Measurements from ENCODE around the gene VIPR2.

Gene VIPR2

GRCh38 chr7:159019111-159019510 is 125.6 kb downstream of the VIPR2 start:
- no peak for DNase-seq (ENCODE audit: extremely low read depth, low read depth)

GRCh38 chr7:159017741-159018140 is 126.9 kb downstream of the VIPR2 start:
- TF ChIP-seq CTCF (IDR thresholded peaks at IDR 0.05; ENCODE audit: low read depth, low read length, missing control alignments): no peak
- no peak for DNase-seq (ENCODE audit: extremely low read depth, low read depth)
- no peak overlapping the region for H3K4me3 ChIP-seq (replicated peaks; ENCODE audit: low read depth, low read length)

More at GRCh38 chr7:159019111-159019510, 125.6 kb downstream of the VIPR2 start:
- TF ChIP-seq CTCF (IDR thresholded peaks at IDR 0.05; ENCODE audit: low read depth, low read length, missing control alignments): no peak
- H3K4me3 ChIP-seq (replicated peaks; ENCODE audit: low read depth, low read length): no peak overlapping the region

- no peak for TF ChIP-seq CTCF (IDR thresholded peaks at IDR 0.05; ENCODE audit: low read depth, low read length, missing control alignments)
- DNase-seq (ENCODE audit: extremely low read depth, low read depth): no peak
- no peak overlapping the region for H3K4me3 ChIP-seq (replicated peaks; ENCODE audit: low read depth, low read length)
Measured at GRCh38 chr7:159017210-159017609, 127.5 kb downstream of the VIPR2 start.

- DNase-seq (ENCODE audit: extremely low read depth, low read depth): no peak
- no peak overlapping the region for H3K4me3 ChIP-seq (replicated peaks; ENCODE audit: low read depth, low read length)
- no peak for TF ChIP-seq CTCF (IDR thresholded peaks at IDR 0.05; ENCODE audit: low read depth, low read length, missing control alignments)
Measured at GRCh38 chr7:159016591-159016990, 128.1 kb downstream of the VIPR2 start.

- H3K4me3 ChIP-seq (replicated peaks; ENCODE audit: low read depth, low read length): no peak overlapping the region
- no peak for TF ChIP-seq CTCF (IDR thresholded peaks at IDR 0.05; ENCODE audit: low read depth, low read length, missing control alignments)
- DNase-seq (ENCODE audit: extremely low read depth, low read depth): no peak
Measured at GRCh38 chr7:159015454-159016410, 128.9 kb downstream of the VIPR2 start.

- TF ChIP-seq CTCF (IDR thresholded peaks at IDR 0.05; ENCODE audit: low read depth, low read length, missing control alignments): no peak
- no peak for DNase-seq (ENCODE audit: extremely low read depth, low read depth)
Measured at GRCh38 chr7:159015081-159015453, 129.6 kb downstream of the VIPR2 start.

More at GRCh38 chr7:159015081-159015453, 129.6 kb downstream of the VIPR2 start:
- no peak overlapping the region for H3K4me3 ChIP-seq (replicated peaks; ENCODE audit: low read depth, low read length)

Measured in HFF-Myc (cell line).